GM23338 (cell line): ENCODE results near the gene TTC21B. TPM values are rescaled to one million over a fixed set of nuclear protein-coding genes. Genes with fewer than 3 reads are reported as not detected.

Source experiments
- CREB1 ChIP-seq: fragments of 250-450 bp; sonication (Bioruptor Pico); IDR thresholded peaks from 2 replicates; pipeline ENCODE4 v1.5.0; 2020; ENCODE audit warnings: low read depth, mild to moderate bottlenecking, moderate library complexity
- CTCF ChIP-seq, 2 experiments: fragments of 200-600 bp in 1 of 2; sonication (generic) in 1 of 2; conservative IDR thresholded peaks; 2 replicates each; pipeline versions ENCODE4 v1.5.1 to v1.6.1; 2016 to 2017; ENCODE audit warnings: antibody characterized with exemption in 2 of 2, low read depth in 2 of 2, mild to moderate bottlenecking in 2 of 2, moderate library complexity in 1 of 2
- ETS1 ChIP-seq: IDR thresholded peaks from 2 replicates; pipeline ENCODE4 v1.6.1; 2016; ENCODE audit warnings: antibody characterized with exemption
- EZH2 ChIP-seq: fragments of 200-600 bp; sonication (generic); IDR thresholded peaks from one replicate; pipeline ENCODE4 v1.8.0; 2017; ENCODE audit warnings: antibody characterized with exemption, mild to moderate bottlenecking, low read depth; ENCODE audit not compliant: unreplicated experiment
- JUNB ChIP-seq: IDR thresholded peaks from one replicate; pipeline ENCODE4 v1.6.1; 2016; ENCODE audit warnings: antibody characterized with exemption; ENCODE audit not compliant: unreplicated experiment
- NANOG ChIP-seq: IDR thresholded peaks from 2 replicates; pipeline ENCODE4 v1.6.1; 2016; ENCODE audit warnings: antibody characterized with exemption, borderline replicate concordance
- POLR2AphosphoS5 ChIP-seq: IDR thresholded peaks from 2 replicates; pipeline ENCODE4 v1.6.1; 2016; ENCODE audit warnings: antibody characterized with exemption, low read depth
- REST ChIP-seq: IDR thresholded peaks from one replicate; pipeline ENCODE4 v1.6.1; 2018; ENCODE audit warnings: antibody characterized with exemption; ENCODE audit not compliant: unreplicated experiment
- STAT1 ChIP-seq: IDR thresholded peaks from one replicate; pipeline ENCODE4 v1.6.1; 2016; ENCODE audit warnings: antibody characterized with exemption; ENCODE audit not compliant: unreplicated experiment
- ZNF331 ChIP-seq: fragments of 250-450 bp; sonication (Bioruptor Pico); IDR thresholded peaks from 2 replicates; pipeline ENCODE4 v1.5.0; 2020; ENCODE audit warnings: low read depth, mild to moderate bottlenecking, moderate library complexity
- ZNF462 ChIP-seq: fragments of 250-450 bp; sonication (Bioruptor Pico); IDR thresholded peaks from 2 replicates; pipeline ENCODE4 v1.5.0; 2020; ENCODE audit warnings: mild to moderate bottlenecking, moderate library complexity
- polyA plus RNA-seq: library from polyadenylated mRNA; unstranded; fragments of >200 nt; fragmentation: Nextera tagmentation; extraction: Ambion mirVana; gene quantifications from 2 replicates; pipeline ENCODE4 v1.2.1, GENCODE V29; 2016
- total RNA-seq: library from RNA; depleted of rRNA; stranded (reverse); fragments of >200 nt; shearing (Covaris generic); gene quantifications from 2 replicates; pipeline ENCODE4 v1.2.3, GENCODE V29; 2014

The TTC21B gene
- total and polyA plus RNA-seq, 2 experiments from 2014 or later: 10.1 to 32.8 TPM

GRCh38 chr2:165888171-165888570 lies 65.4 kb downstream of the TTC21B start (continued):
- TF ChIP-seq ZNF462 (CRISPR knock-in tag) (no peak), ETS1 (no peak), STAT1 (no peak), NANOG (no peak), REST (no peak), EZH2 (no peak), CTCF (conservative IDR thresholded peaks at IDR 0.05; ENCODE audit: low read depth in 2 of 2) (no peak), POLR2AphosphoS5 (no peak), ZNF331 (no peak), CREB1 (CRISPR knock-in tag) (no peak), JUNB (no peak)
